Suprapubic skin (tissue), 4 donors: ENCODE data around the gene MAP1LC3B.

Source experiments
- CTCF ChIP-seq, 2 donors: fragments of 200-600 bp in 1 of 2; fragments of 450-650 bp in 1 of 2; sonication (generic) in 1 of 2; IDR thresholded peaks; one replicate each; pipeline ENCODE4 v1.5.1; 2016 to 2019; ENCODE audit warnings: antibody characterized with exemption in 2 of 2, mild to moderate bottlenecking in 1 of 2, moderate library complexity in 1 of 2
- POLR2A ChIP-seq, 2 donors: fragments of 450-650 bp; IDR thresholded peaks; one replicate each; pipeline ENCODE4 v1.6.1; 2017; ENCODE audit warnings: antibody characterized with exemption in 2 of 2, mild to moderate bottlenecking in 2 of 2, moderate library complexity in 2 of 2
- POLR2AphosphoS5 ChIP-seq, 3 donors: sonication (generic); formaldehyde crosslinking; IDR thresholded peaks; one replicate each; pipeline ENCODE4 v1.6.1; 2017; ENCODE audit warnings: antibody characterized with exemption in 3 of 3

GRCh38 chr16:87350681-87351319 lies 41.3 kb upstream of the MAP1LC3B start:
- TF ChIP-seq POLR2AphosphoS5 (IDR thresholded peaks at IDR 0.05) (no peak), CTCF (IDR thresholded peaks at IDR 0.05) (no peak), POLR2A (IDR thresholded peaks at IDR 0.05) (no peak)
